Activated T-helper 1 cell treated with anti-CD3 and anti-CD28 coated beads, Interleukin-12 subunit alpha, Interleukin-12 subunit beta, Interleukin-2, Interleukin-4 antibody, amounts not matched to agents 30 ng/mL and 10 ng/mL and 1 ng/mL, durations not matched to agents 14 hours and 24 hours and 36 hours (primary cell): Measurements from ENCODE around the gene CFAP221. TPM values are rescaled to one million over a fixed set of nuclear protein-coding genes. Genes with fewer than 3 reads are reported as not detected.

Source experiments
- total RNA-seq: library from RNA; stranded (reverse); gene quantifications from 2 replicates; pipeline ENCODE4 v1.2.3, GENCODE V29; 2022

CFAP221 gene
- total RNA-seq, 1 donor from 2014 or later = not detected

Other genes with a start within 250 kb of the CFAP221 start
- gene C2orf76, start 177.6 kb upstream of the CFAP221 start, total RNA-seq = 10.3 and 10.7 TPM in 2 replicates
- 142 and 146 TPM in 2 replicates for gene DBI, start 177.5 kb upstream of the CFAP221 start, total RNA-seq
- not detected in 2 replicates for gene TMEM37, start 112.6 kb upstream of the CFAP221 start, total RNA-seq
- gene SCTR, start 20.0 kb upstream of the CFAP221 start, total RNA-seq = not detected in 2 replicates
- gene TMEM177, start 134.8 kb downstream of the CFAP221 start, total RNA-seq = 16.6 and 17.4 TPM in 2 replicates
- 24.5 and 28.3 TPM in 2 replicates for gene PTPN4, start 215.5 kb downstream of the CFAP221 start, total RNA-seq